ENCODE data around the gene SLC16A9.
"Not testable (repeated sequence)": the region's sequence is repeated elsewhere in the genome, so short reads cannot be mapped to it uniquely, and the experiment has no call there.

The SLC16A9 gene, protein sequence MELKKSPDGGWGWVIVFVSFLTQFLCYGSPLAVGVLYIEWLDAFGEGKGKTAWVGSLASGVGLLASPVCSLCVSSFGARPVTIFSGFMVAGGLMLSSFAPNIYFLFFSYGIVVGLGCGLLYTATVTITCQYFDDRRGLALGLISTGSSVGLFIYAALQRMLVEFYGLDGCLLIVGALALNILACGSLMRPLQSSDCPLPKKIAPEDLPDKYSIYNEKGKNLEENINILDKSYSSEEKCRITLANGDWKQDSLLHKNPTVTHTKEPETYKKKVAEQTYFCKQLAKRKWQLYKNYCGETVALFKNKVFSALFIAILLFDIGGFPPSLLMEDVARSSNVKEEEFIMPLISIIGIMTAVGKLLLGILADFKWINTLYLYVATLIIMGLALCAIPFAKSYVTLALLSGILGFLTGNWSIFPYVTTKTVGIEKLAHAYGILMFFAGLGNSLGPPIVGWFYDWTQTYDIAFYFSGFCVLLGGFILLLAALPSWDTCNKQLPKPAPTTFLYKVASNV

DNA sequence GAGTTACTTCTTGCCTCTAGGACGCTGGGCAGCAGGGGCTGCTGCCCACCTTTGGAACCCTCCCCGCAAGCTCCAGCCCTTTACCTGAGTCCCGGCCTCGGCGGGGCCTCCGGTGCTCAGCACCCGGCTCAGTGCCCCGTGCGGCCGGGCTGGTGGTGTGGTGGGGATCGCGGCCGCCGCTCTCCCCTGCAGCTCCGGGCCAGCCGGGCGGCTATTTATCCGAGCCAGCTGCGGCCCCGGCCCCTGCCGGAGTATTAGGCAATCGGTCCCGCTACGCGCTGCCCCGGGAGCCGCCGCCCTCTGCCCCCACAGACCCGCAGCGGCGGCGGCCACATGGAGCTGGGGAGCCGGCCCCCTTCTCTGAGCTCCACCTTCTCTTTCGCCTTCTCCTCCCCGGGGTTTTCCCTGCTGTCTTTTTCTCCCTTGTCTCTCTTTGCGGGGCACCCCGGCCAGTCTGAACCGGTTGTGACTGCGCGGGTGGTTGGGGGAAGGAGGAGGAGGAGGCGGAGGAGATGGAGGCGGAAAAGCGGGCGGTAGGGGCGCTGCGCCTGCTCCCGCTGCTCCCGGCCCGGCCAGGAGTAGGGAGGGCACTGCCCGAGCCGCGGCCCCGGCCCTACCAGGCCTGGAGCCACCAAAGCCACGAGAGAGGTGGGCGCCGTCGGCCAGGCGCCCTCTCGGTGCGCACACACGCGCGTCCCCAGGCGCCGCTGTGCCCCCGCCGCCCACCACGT, at the start of gene SLC16A9:
TSS of gene SLC16A9 (minus strand) at position 456 of the 731 bp plus-strand sequence. CDS start 25,559 bp downstream, outside the sequence.
- no peak for FAIRE-seq

DNA sequence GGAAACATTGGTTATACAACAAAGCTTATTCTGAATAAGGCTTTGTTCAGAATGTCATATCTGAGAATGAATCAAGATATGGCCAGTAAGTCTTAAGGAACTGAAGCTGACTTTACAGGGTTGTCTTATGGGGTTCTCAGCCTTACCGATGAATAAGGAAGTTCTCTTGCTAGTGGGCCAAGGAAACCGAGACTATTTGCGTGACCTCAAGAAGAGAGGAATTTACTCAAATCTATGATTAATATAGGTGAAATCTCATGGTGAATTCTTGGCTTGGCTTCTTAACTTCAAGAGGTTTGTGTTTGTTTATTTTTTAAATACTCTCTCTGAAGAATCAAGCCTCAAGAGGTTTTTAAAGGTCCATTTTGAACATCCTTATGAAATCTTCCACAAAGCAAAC, 48.3 kb upstream of the SLC16A9 start:
- no peak for FAIRE-seq

DNA sequence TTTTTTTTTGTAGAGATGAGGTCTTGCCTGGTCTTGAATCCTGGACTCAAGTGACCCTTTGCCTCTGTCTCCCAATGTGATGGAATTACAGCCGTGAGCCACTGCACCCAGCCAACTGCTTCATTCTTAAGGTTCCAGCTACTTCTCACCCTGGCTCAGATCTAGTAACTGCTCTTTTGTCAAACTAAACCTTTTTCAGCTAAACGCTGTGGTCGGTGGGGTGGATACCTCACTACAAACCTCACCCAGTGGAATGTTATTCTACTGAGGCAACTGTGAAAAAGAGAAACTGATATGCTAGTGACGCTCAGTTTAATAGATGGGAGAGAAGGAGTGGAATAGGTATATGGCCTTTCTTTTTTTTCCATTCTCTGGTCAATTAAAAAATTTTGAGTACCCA, 45.3 kb upstream of the SLC16A9 start:
- FAIRE-seq: no peak

DNA sequence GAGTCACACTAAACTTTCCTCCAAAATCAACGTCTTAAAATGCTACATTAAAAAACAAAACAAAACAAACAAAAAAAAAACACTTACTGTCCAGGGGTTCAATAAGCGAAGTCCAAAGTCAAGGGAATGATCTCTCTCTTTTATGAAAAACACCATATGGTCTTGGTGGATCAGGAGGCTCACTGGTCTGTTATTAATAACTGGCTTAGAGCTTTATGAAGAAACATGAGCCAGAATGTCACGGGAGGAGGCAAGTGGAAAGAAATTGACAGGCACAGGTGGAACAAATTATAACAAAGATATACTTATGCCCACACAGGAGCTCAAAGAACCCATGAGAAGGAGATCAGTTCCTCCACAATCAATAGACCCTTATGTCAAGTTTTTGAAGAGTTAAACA, 43.6 kb upstream of the SLC16A9 start, which contains the start of gene MRLN:
TSS of gene MRLN (minus strand) at position 189 of the 400 bp plus-strand sequence.
- FAIRE-seq: no peak

DNA sequence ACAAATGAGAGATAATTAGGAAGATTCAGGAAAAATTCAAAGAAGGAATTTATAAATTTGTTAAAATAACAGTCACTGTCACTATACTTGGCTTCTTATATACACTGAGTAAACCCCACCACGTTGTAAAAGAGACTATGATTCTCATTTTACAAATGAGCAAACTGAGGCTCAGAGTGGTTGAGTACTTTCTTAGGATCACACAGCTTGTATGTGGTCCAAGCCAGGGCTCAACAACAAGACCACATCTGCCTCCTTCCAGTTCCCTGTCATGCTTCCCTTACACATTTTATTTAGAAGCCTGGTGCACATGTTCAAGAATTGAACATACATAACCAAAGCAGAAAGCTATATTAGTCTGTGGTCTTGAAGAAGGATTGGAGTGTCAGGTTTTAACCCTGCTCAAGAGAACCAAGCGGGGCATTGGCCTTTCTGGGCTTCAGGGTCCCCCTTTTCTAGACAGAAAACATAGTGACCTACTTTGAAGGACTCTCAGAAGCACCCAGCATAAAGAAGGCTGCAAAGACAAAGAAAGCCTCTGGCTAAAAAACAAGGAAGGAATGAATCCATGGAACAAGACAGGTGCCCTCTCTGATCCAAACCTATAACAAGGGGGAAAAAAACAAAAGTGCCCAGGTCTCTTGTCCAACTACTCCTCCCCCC, 42.8 kb upstream of the SLC16A9 start:
- FAIRE-seq: no peak

DNA sequence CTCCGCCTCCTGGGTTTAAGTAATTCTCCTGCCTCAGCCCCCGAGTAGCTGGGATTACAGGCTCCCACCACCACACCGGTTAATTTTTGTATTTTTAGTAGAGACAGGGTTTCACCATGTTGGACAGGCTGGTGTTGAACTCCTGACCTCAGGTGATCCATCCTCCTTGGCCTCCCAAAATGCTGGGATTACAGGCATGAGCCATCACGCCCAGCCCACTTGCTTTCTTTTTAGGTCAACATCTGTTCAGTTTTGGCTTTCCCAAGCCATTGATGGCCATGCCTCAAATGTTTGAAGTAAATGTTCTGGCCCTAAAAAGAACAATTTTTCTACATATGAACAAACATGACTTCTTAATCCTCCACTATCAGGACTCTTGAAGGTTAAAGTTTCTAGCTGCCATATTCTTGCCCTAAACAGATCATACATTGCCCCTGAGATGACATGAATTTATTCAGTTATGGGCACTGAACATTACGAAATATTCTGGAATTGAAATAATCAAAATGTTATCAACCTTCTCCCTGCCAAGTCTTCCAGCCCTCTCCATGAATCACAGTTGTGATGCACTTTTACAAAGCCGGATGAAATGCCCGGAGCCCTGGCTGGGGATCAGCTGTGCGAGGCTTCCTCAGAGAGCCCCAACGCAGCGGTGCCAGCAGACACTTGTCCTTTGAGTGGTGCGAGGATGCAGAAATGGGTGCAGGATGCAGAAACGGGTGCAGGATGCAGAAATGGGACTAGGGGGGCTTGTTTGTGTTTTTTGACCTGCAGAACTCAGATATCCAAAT, 40.7 kb upstream of the SLC16A9 start:
- FAIRE-seq: no peak

DNA sequence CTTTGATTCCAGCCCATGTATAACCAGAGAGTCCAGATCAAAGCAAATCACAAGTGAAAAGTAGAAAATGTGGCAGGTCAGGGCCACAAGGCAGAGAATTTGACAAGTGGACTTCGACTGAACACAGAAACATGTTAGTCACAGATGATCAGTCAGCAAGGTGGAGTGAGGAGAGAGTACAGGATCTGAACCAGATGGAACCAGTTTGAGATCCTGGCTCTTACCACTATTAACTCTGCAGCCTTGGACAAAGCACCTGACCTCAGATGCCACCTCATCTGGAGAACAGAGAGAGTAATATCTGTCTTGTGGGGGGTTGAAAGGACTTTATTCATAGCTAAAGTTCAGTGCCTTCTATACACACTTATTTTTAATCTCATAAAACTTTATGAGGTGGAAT, 39.2 kb upstream of the SLC16A9 start:
- no peak for FAIRE-seq

DNA sequence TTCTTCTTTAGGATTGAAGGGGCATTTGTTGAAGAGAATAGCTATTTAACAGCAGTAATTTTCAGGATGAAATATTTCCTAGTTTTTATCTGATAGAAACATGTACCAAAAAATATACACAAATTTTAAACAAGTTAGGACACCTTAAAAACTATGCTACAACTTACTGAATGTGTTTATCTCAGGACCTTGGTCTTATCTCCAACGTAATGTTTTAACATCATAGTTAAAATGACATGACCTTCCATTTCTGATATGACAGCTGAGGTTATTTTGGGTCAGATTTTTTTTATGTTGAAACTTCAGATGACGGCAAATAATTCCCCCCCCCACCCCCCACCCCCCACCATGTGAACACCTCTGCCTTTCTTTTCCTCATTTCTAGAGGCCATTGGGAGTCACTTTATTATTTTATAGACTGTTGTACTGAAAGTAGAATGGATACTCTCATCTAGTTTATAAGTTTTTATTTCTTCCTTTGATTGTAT, 35.6 kb upstream of the SLC16A9 start:
- FAIRE-seq: no peak

DNA sequence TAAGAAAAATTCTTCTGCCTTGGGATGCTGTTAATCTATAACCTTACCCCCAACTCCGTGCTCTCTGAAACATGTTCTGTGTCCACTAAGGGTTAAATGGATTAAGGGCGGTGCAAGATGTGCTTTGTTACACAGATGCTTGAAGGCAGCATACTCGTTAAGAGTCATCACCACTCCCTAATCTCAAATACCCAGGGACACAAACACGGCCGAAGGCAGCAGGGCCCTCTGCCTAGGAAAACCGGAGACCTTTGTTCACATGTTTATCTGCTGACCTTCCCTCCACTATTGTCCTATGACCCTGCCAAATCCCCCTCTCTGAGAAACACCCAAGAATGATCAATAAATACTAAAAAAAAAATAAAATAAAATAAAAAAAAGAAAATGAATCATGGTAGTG, 35.1 kb upstream of the SLC16A9 start:
- not testable (repeated sequence) for FAIRE-seq

DNA sequence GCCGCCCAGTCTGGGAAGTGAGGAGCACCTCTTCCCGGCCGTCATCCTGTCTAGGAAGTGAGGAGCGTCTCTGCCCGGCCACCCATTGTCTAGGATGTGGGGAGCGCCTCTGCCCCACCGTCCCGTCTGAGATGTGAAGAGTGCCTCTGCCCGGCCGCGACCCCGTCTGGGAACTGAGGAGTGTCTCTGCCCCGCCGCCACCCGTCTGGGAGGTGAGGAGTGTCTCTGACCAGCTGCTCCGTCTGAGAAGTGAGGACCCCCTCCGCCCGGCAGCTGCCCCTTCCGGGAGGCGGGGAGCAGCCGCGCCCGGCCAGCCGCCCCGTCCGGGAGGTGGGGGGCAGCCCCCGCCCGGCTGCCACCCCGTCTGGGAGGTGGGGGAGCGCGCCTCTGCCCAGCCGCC, 34.5 kb upstream of the SLC16A9 start:
- not testable (repeated sequence) for FAIRE-seq

DNA sequence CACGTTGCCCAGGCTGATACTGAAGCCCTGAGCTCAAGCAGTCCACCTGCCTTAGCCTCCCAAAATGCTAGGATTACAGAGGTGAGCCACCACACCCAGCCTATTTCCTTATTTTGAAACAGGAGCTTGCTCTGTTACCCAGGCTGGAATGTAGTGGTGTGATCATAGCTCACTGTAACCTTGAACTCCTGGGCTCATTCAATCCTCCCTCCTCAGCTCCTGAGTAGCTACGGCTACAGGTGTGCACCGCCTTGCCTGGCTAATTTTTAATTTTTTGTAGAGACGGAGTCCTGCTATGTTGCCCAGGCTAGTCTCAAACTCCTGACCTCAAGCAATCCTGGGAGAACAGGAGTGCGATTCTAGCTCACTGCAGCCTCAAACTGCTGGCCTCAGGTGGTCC, 31.9 kb upstream of the SLC16A9 start:
- no peak for FAIRE-seq

DNA sequence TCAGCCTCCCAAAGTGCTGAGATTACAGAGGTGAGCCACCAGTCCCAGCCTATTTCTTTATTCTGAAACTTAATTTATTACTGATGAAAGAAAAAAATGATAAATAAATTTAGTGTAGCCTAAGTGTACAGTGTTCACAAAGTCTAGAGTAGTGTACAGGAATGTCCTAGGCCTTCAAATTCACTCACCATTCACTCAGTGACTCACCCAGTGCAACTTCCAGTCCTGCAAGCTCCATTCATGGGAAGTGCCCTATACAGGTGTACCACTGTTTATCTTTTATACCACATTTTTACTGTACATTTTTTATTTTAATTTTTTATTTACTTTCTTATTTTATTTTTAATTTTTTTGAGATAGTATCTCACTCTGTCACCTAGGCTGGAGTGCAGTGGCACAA, 31.4 kb upstream of the SLC16A9 start:
- no peak for FAIRE-seq

DNA sequence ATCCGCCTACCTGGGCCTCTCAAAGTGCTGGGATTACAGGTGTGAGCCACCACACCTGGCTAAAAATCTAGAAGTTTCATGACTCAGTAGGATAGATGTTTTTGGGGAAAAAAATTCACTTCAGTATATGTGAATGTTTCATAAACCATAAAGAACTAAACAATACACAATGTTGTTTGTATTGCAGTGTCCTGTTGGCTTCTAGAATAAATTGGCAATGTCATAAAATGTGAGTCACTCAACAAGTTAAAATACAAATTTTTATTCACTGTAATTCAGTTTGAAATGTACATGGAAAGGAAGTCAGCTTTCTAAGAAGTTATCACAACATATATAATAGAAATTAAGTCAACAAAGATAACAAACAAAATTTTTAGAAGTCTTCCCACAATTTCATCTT, 27.1 kb upstream of the SLC16A9 start:
- FAIRE-seq: no peak

DNA sequence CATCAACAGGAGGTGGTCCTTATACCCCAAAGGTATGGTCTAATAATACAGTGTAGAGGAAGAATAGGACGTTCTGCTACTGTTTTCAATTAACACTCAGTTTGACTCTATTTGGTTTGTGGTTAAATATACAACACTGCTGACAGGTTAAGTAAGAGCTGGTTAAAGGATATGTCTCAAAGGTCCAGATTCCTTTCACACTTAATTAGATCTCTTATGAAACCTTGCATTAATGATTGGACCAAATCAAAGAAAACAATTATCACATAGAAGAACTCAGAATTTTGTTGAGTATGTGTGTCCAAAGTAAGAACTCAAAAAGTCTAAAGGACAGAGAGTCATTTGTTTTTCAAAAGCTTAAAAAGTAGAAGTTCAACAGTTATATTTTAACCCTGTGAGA, 25.6 kb upstream of the SLC16A9 start:
- FAIRE-seq: no peak

DNA sequence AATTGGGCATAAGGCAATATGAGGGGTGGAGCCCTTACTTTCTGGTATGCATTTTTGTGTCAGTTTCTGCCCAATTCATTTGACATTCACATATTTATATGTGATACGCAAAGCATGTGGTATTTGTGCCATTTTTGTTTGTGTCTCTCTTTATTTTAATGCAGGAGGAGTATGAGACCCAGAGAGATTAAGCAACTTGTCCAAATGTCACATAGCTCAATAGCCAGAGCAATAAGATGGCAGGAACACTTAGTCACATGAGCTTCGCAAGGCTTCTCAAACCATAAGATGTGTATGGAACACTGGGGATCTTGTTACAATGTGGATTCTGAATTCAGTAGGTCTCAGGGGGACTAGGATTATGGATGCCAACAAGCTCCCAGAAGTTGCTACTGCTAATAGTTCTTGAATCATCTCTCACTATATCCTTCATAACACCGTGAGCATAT, 24.4 kb upstream of the SLC16A9 start:
- FAIRE-seq: no peak

DNA sequence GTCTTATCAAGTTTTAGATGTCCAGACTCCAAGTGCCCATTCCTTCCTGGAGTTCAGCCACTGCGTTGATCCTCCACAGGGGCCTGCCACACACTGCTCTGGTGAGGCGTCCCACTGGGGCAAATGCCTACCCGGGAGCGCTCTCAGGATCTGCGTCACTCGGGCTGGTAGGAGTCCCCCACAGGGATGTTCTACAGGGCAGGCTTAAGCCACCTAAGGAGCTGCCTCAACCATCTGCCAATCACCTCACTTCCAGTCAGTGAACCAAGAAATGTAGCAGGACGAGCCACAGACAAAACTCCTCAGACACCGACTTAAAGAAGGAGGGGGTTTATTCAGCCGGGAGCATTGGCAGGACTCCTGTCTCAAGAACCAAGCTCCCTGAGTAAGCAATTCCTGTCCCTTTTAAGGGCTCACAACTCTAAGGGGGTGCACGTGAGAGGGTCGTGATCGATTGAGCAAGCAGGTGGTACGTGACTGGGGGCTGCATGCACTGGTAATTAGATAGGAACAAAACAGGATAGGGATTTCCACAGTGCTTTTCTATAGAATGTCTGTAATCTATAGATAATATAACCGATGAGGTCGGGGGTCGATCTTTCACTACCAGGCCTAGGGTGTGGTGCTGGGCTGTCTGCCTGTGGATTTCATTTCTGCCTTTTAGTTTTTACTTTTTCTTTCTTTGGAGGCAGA, 23.8 kb upstream of the SLC16A9 start:
- FAIRE-seq: not testable (repeated sequence)

DNA sequence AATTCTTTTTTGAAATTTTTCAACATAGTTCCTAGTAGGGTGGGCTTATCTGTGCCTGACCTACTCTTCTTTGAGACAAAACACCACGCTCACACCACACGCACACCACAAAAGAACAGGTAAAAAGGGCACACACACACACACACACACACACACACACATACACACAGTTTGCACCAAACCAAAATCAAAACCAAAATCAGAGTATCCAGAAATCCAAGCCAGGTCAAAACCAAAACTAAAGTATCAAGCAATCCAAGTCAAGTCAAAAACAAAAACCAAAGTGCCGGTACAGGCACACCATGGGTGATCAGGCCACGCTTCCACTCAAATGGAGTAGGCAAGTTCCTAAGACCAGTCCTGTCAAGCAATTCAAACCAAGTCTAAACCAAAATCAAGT, 23.2 kb upstream of the SLC16A9 start:
- FAIRE-seq: not testable (repeated sequence)

DNA sequence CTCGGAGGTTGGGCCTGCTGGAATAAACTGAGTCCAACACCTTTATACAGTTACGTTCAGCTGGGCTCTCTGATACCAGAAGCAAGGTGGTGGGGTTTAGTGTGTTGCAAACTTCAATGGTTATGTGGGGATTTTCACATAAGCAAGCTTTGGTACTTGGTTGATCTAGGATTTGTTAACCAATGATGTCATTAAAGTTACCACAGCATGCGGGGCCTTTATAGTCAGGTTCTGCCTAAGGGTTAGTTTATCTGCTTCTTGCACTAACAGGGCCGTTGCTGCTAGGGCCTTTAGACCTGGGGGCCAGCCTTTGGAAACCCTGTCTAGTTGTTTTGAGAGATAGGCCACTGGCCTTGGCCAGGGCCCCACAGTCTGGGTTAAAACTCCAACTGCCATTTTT, 19.5 kb upstream of the SLC16A9 start:
- FAIRE-seq: not testable (repeated sequence)

DNA sequence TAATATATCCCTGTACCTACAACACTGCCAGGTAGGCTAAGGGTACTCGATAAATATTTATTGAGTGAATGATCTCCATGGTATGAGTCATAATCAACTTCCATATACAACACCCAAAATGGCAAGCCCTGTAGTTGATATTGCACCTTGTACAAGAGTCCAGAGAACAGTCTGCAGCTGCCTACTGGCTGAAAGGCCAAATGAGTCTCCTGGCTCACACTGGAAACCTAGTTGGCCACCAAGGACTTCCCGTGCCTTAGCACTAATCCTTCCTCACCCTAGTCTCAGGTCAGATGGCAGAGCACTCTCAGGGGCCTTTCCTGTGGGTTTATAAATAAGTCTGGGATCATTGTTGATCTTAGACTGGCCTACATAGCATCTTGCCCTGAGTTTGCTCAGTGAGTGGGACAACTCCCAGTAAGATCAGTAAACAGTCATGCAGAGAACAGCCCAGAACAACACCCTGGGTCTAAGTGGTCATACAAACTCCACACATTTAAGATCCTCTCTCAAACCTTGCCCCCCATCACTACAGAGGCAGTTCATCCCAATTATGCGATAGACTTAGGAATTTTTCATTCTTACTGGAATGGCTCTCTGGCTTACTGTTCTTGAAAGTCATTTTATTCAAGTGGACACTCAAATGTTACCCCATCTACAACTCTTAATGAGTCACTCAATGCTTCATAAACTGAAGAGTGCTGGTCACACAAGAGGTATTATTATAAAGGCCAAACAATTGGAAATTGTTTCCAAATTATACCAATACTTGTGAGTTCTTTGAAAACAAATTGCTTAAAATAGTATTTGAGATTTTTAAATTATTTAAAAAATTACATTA, 14.7 kb upstream of the SLC16A9 start:
- no peak for FAIRE-seq

DNA sequence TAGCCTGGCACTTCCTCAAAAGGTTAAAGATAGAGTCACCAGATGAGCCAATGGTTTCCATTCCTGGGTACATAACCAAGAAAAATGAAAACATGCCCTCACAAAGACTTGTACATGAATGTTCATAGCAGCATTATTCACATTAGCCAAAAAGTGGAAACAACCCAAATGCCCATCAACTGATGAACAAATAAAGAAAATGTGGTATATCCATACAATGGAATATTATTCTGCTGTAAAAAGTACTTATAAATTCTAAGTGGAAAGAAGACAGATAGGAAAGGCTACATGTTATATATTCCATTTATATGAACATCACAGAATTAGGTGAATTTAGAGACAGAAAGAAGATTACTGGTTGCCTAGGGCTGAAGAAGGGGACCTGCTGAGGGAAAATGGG, 10.7 kb upstream of the SLC16A9 start:
- no peak for FAIRE-seq

DNA sequence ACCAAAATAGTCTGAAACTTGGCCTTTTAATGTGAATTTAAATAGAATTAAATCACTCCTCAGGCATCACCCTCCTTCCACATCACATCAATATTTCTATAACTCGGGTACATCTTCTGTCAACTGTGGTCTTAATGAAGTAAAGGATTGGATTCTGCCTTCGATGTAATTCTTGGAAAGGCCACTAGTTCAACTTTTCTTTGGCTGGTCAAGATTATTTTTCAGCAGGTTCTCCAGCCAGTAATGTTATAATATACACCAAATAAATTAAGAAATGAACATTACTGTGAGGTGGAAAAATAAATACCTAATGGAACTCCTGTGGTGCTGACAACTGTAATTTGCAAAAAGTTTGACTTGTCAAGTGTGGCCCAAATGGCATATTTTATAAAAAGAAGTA, 9.7 kb upstream of the SLC16A9 start:
- no peak for FAIRE-seq

Data from G401.6 (cell line).